HG03097 (cell line): ENCODE measurements around the gene BARHL1.

ENCODE experiments used
- ATAC-seq: cut with Tn5 transposase; IDR thresholded peaks from one replicate; pipeline ENCODE4 v1.9.1; 2021; ENCODE audit not compliant: unreplicated experiment, low FRiP score

BARHL1 gene

DNA sequence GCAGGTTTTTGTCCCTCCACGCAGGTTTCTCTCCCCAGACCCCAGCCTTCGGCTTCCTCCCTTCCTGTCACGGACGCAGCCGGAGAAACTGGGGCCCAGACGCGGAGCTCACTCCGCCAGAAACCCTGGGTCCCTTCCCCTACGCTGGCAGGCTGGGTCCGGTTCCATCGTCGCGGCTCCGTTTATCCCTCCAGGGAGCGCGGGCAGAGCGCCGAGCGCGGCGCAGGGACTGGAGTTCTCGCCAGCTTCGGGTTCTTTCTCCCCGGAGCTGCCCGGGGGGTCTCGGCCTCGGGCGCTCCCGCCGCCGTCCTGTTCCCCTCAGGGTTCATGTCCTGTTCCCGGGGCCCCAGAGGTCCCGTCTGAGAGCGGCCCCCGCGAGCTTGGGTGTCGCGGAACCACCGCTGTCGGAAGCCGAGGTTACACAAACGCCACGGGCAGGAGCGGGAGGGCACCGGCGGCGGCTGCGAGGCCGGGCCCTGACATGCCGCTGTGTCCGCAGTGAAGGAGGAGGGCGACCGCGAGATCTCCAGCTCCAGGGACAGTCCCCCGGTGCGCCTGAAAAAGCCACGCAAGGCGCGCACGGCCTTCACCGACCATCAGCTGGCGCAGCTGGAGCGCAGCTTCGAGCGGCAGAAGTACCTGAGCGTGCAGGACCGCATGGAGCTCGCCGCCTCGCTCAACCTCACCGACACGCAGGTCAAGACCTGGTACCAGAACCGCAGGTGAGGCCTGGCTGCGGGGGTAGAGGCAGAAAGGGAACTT lies 4.6 kb downstream of the BARHL1 start:
- ATAC-seq = no peak

DNA sequence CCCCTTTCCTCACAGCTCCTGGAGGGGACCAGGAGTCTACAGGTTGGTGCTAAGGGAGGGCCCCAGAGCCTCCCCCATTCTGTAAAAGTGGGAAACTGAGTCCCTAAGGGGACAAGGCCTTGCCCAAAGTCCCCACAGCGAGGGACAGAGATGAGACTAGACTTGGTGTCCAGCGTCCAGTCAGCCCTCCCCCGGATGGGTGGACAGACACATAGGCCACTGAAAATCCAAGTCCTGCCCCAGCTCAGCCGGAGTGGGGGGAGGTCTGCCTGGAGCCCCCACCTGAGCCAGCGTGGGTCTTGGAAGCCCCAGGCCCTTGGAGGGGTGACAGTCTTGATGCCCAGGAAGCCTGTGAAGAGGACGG lies 5.2 kb downstream of the BARHL1 start:
- ATAC-seq = no peak

DNA sequence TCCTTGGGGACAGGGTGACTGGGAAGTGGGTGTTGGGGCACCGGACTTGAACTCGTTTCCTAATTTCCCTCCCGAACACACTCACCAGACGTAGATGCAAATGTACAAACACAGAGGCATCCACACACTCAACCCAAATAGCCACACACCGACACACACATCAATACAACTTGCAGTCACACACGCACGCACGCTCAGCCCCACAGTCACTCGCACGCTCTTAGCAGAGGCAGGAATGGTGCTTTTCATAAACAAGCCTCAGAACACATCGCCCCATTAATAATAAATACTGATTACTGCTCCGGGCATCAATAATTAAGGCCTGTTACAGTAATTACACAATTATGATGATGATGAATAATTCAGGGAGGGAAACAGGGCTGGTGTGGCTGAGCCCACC lies 5.7 kb downstream of the BARHL1 start:
- no peak for ATAC-seq

DNA sequence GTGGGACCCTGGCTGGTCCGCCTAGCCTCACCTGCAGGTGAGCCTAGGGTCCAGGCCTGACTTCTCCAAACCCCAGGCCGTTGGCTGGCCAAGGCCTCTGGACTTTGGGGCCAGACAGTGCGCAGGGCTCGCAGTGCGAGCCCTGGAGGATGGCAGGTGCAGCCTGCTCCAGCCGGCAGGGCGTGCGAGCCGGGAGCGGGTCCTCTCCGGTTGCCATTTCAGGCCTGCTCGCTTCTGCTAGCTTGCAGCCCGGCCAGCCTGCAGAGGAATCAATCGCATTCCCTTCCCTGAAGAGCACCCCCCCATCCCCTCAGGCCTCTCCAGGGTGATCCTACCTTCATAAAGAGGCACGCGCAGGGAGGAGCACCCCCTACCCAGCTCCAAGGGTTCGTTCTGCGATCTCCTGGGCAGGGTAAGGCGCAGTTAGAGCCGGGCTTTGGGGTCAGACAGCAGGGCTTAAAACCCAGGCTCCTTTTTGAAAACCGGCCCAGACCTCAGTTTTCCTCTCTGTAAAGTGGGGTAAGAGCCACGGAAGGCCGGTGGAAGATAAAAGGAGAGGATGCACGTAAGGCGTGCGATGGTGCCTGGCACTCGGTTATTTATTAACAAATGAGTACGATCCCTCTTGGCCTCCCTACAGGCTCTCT lies 6.2 kb downstream of the BARHL1 start:
- no peak for ATAC-seq

DNA sequence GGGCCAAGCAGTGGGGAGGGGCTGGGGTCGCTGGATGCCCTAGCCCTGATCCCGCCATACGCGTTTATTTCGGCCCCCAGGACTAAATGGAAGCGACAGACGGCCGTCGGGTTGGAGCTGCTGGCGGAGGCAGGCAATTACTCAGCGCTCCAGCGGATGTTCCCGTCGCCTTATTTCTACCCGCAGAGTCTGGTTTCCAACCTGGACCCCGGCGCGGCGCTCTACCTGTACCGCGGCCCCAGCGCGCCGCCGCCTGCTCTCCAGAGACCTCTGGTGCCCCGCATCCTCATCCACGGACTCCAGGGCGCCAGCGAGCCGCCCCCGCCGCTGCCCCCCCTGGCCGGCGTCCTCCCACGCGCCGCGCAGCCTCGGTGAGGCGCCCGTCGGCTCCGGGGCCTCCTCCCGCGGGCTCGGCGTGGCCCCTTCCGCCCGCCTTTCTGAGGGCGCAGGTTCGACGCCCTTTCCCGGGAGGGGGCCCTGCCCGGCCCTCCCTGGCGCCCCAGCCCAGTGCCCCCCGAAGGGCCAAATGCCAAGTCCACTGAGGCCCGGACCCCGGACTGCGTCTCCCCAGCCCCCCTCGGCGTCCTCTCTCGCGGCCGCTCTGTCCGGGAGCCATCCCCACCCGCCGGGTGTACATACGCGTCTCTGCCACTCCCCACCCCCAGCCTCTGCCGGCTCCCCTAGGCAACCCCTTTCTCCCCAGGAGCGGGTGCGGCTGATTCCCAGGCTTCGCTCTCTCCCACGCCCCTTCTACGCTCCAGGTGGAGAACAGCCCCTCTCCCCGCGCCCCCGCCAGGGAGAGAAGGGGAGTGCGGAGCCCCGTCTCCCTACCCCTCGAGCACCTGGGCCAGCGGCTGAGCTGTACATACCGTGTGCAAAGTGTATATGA lies 7.0 kb downstream of the BARHL1 start:
- no peak for ATAC-seq

DNA sequence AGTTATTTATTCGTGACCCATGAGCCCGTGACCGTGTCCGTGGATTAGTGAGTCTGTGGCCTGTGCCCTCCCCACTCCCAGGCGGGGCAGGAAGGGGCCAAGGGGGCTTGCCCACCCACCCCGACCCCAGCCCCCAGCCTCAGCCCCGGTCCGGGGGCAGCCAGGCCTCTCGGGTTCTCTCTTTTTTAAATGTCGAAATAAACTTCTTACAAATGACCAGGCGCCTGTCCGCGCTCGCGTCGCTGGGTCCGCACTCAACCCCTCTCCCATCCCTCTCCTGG lies 7.6 kb downstream of the BARHL1 start:
- no peak for ATAC-seq

DNA sequence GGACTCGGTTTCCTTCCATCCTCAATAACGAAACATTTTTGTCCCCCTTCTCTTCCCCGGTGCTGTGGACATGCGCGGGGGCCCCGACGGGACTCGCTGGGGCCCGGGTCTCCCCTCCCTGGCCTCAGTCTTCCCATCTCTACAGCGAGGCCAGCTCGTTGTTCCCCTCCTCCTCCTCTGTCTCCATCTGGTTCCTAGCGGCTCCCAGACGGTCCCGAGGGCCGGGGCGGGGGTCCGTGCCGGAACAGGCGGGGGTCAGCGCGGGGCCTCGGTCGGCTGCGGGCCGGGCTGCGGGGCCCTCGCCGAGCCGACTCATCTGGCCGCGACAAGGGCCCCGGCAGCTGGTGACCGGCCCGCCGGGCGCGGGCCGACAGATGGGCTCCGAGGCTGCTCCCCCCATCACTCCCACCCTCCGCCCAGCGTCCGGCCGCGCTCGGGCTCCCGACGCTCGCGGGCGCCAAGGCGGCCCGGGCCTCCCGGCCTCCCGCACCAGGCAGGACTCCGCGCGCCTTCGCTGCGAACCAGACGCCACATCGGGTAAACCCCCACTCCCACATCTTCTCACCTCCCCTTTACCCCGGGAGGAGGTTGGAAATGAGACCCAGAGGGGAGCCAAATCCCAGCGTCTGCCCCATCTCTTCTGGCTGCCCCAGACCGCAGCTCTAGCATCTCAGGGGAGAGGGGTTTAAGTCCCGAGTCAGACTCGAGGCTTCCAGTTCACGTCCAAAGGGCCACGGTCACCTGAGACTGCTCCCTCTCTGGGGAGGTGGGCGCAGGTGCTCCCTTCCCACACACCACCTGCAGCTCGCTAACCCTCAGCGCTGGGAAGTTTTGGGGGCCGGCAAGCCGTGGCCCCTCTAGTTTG lies 8.1 kb downstream of the BARHL1 start:
- no peak for ATAC-seq

- no peak for ATAC-seq
These were observed 8.8 kb downstream of the BARHL1 start for GRCh38 chr9:132591244-132591643.

DNA sequence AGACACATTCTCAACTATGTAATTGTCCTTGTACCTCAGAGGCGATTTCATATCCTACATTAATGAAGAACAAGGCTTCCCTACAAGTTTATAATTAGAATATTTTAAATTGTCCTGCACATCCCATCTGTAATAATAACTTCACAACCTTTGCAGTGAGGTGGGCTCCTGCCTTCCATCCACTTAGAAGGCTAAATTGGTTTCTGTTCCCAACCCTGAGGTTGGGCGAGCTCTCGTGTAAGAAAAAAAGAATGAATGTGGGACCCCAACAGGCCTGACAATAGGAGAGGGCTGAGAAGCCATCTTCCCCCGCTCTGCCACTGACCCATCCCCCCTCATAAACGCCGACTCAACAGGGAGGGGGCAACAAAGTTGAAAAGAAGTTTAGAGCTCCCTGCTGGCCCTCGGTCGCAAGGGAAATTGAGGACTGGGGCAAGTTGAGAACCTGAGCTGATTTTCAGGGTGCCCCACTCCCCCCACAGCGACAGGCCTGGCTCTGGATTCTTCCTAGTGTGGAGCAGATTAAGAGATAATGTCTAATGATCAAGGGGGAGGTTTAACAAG lies 9.4 kb downstream of the BARHL1 start:
- ATAC-seq = no peak

- no peak for ATAC-seq
These were observed 10.0 kb downstream of the BARHL1 start for GRCh38 chr9:132592451-132592850.

DNA sequence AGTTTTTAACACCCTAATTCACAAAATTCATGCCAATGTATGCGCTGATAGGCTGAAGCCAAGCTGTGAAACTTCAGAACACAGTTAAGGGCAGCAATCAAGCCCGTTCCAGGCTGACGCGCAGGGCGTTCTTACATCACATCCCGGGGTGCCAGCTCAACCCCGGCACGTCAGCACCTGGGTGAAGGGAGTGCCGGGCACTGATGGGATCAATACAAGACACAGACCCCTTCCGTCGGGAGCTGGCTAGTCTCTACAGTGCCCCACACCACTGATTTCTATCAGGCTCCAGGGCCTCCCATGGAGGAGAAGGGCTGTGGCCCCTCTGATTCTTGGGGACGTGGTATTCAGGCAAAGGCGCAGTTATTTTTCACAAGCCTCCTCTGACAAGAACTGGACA lies 12.0 kb downstream of the BARHL1 start:
- ATAC-seq = no peak

GRCh38 chr9:132595319-132595718 lies 12.9 kb downstream of the BARHL1 start:
- no peak for ATAC-seq

GRCh38 chr9:132596200-132596599 lies 13.8 kb downstream of the BARHL1 start:
- no peak for ATAC-seq

DNA sequence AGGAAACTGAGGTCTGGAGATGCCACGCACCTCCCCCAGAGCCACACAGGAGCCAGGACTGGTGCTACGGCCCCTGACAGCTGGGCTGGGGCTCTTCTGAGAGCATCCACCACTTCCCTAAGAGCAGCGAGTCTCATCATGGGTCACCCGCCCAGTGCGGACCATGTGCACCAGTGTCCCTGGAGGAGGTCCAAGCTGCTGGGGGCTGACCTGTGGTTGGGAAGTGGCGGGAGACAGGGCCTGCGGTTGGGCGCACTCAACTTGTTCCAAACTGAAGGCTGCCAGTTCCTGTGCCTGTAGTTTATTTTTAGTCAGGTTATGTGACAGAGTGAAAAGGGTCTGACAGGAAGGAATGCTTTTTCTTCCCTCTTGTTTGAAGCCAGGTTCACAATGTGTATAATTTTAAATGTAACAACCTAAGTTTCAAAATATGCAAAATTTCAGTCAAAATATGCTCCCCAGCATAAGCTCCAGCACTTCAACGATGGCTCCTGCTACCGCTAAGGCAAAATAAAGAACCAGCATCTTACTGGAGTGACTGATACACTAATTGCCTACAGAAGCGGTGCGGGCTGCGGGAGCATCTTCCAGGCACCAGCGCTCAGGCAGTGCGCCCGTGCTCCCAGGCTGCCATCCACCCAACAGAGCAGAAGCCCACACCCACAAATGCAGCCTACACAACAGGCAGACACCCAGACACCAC lies 14.8 kb downstream of the BARHL1 start:
- no peak for ATAC-seq

- no peak for ATAC-seq
These were observed 18.0 kb downstream of the BARHL1 start for GRCh38 chr9:132600326-132600984.

DNA sequence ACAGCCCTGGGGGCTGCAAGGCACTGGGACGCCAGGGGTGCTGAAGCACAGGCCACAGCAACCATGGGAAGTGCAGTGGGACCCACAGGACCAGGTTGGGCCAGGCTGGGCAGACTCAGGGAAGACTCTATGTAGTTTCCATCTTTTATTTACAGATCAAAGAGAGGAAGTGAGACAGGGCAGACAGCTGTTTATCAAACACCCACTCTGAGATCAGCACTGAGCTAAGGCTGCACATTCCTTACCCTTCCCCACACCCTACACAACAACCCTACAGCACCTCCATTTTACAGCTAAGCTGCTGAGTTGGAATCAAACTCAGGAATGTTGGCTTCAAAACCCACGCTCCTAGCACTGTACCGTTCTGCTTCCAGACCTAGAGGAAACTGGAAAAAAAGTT lies 19.8 kb downstream of the BARHL1 start:
- no peak for ATAC-seq

DNA sequence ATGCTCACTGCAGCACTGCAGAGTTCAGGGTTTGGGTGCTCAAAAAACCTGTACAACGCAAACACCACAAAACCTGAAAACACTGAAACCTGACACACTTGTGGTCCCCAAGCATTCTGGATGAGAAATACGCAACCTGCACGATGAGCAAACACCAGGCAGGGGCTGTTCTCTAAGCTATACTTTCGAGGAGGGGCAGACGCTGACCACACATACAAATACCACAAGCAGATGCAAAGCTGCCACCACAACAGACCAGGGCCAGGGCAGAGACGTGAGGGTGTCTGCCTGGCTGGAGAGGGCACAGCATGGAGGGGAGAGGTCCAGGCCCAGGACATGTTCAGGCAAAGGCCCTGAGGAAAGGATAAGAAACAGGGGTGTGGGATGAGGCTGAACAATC lies 23.0 kb downstream of the BARHL1 start:
- no peak for ATAC-seq

DNA sequence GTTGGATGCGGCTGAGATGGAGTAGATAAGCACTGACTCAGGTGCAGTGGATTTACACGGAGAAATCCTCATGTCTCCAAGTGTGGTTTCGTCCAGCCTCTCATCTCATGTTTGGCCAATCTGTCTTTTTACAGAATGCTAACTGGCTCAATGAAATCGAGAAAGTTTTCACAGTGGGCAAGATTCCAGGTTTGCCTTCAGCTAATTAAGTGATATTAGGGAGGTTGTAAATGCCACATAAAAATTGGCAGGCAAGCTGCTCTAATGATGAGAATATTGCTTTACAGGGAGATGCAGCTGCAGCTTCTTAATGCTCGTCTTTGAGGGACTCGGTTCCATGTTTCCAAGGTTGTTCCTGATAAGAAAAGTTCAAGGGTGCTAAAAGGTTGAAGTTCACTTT lies 23.7 kb downstream of the BARHL1 start:
- ATAC-seq = no peak

DNA sequence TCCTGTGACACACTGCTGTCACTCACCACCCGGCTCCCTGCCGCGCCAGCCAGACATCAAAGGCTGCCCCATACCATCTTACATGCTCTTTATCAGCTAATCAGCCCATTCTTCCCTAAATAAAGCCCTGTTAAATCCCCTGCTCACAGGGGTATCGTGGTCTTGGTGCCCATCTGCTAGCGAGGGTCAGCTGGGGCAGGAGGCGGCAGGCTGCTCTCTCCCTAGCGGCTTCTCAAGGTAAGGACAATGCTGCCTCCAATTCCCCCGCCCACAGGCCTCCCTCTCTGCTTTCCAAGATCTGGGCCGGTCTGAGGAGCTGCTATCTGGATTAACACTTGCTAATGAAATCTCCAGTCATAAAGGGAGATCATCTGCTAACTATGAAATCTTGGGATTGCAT lies 26.8 kb downstream of the BARHL1 start:
- no peak for ATAC-seq
